SK-N-SH (cell line): Measurements from ENCODE around the gene CELSR1. TPM values are rescaled to one million over a fixed set of nuclear protein-coding genes. Genes with fewer than 3 reads are reported as not detected.

ENCODE experiments used
- CTCF ChIA-PET: fragments of 300-600, 350-600 bp; formaldehyde crosslinking; extraction: SDS; loops from one replicate; lab custom pipeline; 2021; lab: Yijun Ruan, JAX
- POLR2A ChIA-PET: fragments of 350-600 bp; sonication (Branson Sonifier 250); formaldehyde crosslinking; extraction: SDS; loops from one replicate; lab custom pipeline; 2020; ENCODE audit warnings: antibody characterized with exemption, inconsistent platforms; lab: Yijun Ruan, JAX
- DNase-seq: peaks from one replicate; pipeline ENCODE4 v3.0.0; 2012
- H2AFZ ChIP-seq: fragments of 200-600 bp; sonication (generic); 2 replicates; pipeline ENCODE4 v1.8.1; 2016; ENCODE audit warnings: antibody characterized with exemption, mild to moderate bottlenecking, low read depth
- H3F3A ChIP-seq: fragments of 200-600 bp; sonication (generic); replicated peaks from 2 replicates; pipeline ENCODE3; 2016; ENCODE audit warnings: antibody characterized with exemption, mild to moderate bottlenecking; ENCODE audit not compliant: insufficient read depth
- H3K27ac ChIP-seq, 2 experiments: fragments of 200-500 bp in 1 of 2; fragments of 200-600 bp in 1 of 2; sonication (Bioruptor generic) in 1 of 2; sonication (generic), shearing (Covaris generic) in 1 of 2; 2 replicates each; pipeline versions ENCODE4 v1.5.1 to v1.6.1; 2014 to 2016; ENCODE audit warnings: low read depth in 2 of 2, inconsistent platforms in 1 of 2, low read length in 1 of 2, mild to moderate bottlenecking in 1 of 2, mixed read lengths in 1 of 2
- H3K27me3 ChIP-seq: fragments of 200-600 bp; sonication (generic), shearing (Covaris generic); 2 replicates; pipeline ENCODE4 v1.6.1; 2016; ENCODE audit warnings: mixed run types; ENCODE audit not compliant: insufficient read depth
- H3K36me3 ChIP-seq, 2 experiments: fragments of 200-500 bp in 1 of 2; fragments of 200-600 bp in 1 of 2; sonication (Bioruptor generic) in 1 of 2; sonication (generic) in 1 of 2; replicated peaks in 1 of 2; 2 replicates each; pipeline versions ENCODE3 to v1.5.1; 2014 to 2016; ENCODE audit warnings: low read length in 1 of 2, mild to moderate bottlenecking in 1 of 2; ENCODE audit not compliant: insufficient read depth in 2 of 2, control insufficient read depth in 1 of 2
- H3K4me1 ChIP-seq, 2 experiments: fragments of 200-500 bp in 1 of 2; fragments of 200-600 bp in 1 of 2; sonication (Bioruptor generic) in 1 of 2; sonication (generic), shearing (Covaris generic) in 1 of 2; 2 replicates each; pipeline versions ENCODE4 v1.5.1 to v1.6.1; 2014 to 2016; ENCODE audit warnings: low read depth in 1 of 2, low read length in 1 of 2, mixed run types in 1 of 2; ENCODE audit not compliant: insufficient read depth in 2 of 2, control insufficient read depth in 1 of 2
- H3K4me2 ChIP-seq: fragments of 200-600 bp; sonication (generic), shearing (Covaris generic); 2 replicates; pipeline ENCODE4 v1.6.1; 2017; ENCODE audit warnings: mixed run types
- H3K4me3 ChIP-seq, 2 experiments: fragments of 200-500 bp in 1 of 2; fragments of 200-600 bp in 1 of 2; sonication (Bioruptor generic) in 1 of 2; sonication (generic), shearing (Covaris generic) in 1 of 2; 2 replicates each; pipeline versions ENCODE4 v1.5.1 to v1.8.1; 2014 to 2016; ENCODE audit warnings: low read depth in 2 of 2, inconsistent platforms in 1 of 2, low read length in 1 of 2, mild to moderate bottlenecking in 1 of 2, mixed read lengths in 1 of 2, moderate library complexity in 1 of 2
- H3K79me2 ChIP-seq: fragments of 200-600 bp; sonication (generic); 2 replicates; pipeline ENCODE4 v1.8.1; 2017; ENCODE audit warnings: mild to moderate bottlenecking; ENCODE audit not compliant: insufficient read depth
- H3K9ac ChIP-seq: fragments of 200-600 bp; sonication (generic); 2 replicates; pipeline ENCODE4 v1.6.1; 2017; ENCODE audit warnings: mixed run types
- H3K9me2 ChIP-seq: fragments of 200-600 bp; sonication (generic); 2 replicates; pipeline ENCODE4 v1.6.1; 2017; ENCODE audit warnings: mixed run types
- H3K9me3 ChIP-seq: fragments of 200-600 bp; sonication (generic); 2 replicates; pipeline ENCODE4 v1.6.1; 2017; ENCODE audit warnings: mixed run types, mild to moderate bottlenecking, moderate library complexity
- H4K20me1 ChIP-seq: fragments of 200-600 bp; sonication (generic); 2 replicates; pipeline ENCODE4 v1.6.1; 2017; ENCODE audit warnings: mild to moderate bottlenecking, mixed run types; ENCODE audit not compliant: insufficient read depth
- CTCF ChIP-seq: fragments of 200-600 bp; sonication (generic); IDR thresholded peaks from 2 replicates; pipeline ENCODE4 v1.6.1; 2017; ENCODE audit warnings: antibody characterized with exemption, mild to moderate bottlenecking, moderate library complexity
- EP300 ChIP-seq, 2 experiments: IDR thresholded peaks; 2 replicates each; pipeline versions ENCODE4 v1.4.0 to v1.6.1; 2012; ENCODE audit warnings: borderline replicate concordance in 1 of 2, low read depth in 1 of 2, low read length in 1 of 2
- EZH2phosphoT487 ChIP-seq: fragments of 200-600 bp; sonication (generic); IDR thresholded peaks from 2 replicates; pipeline ENCODE4 v1.6.1; 2017; ENCODE audit warnings: low read depth, mixed run types, mild to moderate bottlenecking, antibody characterized with exemption, moderate library complexity, borderline replicate concordance
- FOXJ3 ChIP-seq: sonication (generic); formaldehyde crosslinking; IDR thresholded peaks from 2 replicates; pipeline ENCODE4 v1.5.1; 2020; ENCODE audit warnings: mild to moderate bottlenecking, missing genetic modification reagents
- GATA2 ChIP-seq: sonication (generic); formaldehyde crosslinking; IDR thresholded peaks from 2 replicates; pipeline ENCODE4 v1.5.0; 2020; ENCODE audit warnings: mild to moderate bottlenecking, missing genetic modification reagents
- IRF3 ChIP-seq: fragments of 150-350 bp; IDR thresholded peaks from 2 replicates; pipeline ENCODE4 v1.6.1; 2016; ENCODE audit warnings: mild to moderate bottlenecking, low read depth, low read length
- JUND ChIP-seq: IDR thresholded peaks from 2 replicates; pipeline ENCODE4 v1.4.0; 2012
- MXI1 ChIP-seq: IDR thresholded peaks from 2 replicates; pipeline ENCODE4 v1.6.1; 2012; ENCODE audit warnings: mild to moderate bottlenecking, low read depth, low read length, improper control_type of control experiment
- NRF1 ChIP-seq: IDR thresholded peaks from 2 replicates; pipeline ENCODE4 v1.6.1; 2012; ENCODE audit warnings: low read depth, mild to moderate bottlenecking, low read length
- PBX3 ChIP-seq: IDR thresholded peaks from 2 replicates; pipeline ENCODE4; 2012
- POLR2AphosphoS5 ChIP-seq: IDR thresholded peaks from 2 replicates; pipeline ENCODE4 v1.6.1; 2012; ENCODE audit warnings: low read depth, low read length
- RAD21 ChIP-seq: IDR thresholded peaks from 2 replicates; pipeline ENCODE4 v1.6.1; 2012; ENCODE audit warnings: mild to moderate bottlenecking, low read length
- TAF1 ChIP-seq: IDR thresholded peaks from 2 replicates; pipeline ENCODE4 v1.6.1; 2012; ENCODE audit warnings: low read depth, mild to moderate bottlenecking, low read length, moderate library complexity, borderline replicate concordance
- TEAD4 ChIP-seq: IDR thresholded peaks from 2 replicates; pipeline ENCODE4 v1.4.0; 2012; ENCODE audit warnings: mild to moderate bottlenecking, borderline replicate concordance; ENCODE audit not compliant: insufficient read depth
- USF1 ChIP-seq: IDR thresholded peaks from 2 replicates; pipeline ENCODE4 v1.4.0; 2012; ENCODE audit warnings: low read depth, borderline replicate concordance
- YY1 ChIP-seq: IDR thresholded peaks from 2 replicates; pipeline ENCODE4 v1.4.0; 2012; ENCODE audit warnings: low read depth, mild to moderate bottlenecking
- WGBS: methylation state at CpG from one replicate; pipeline ENCODE4 v1.1.6; 2017; ENCODE audit warnings: low lambda C conversion rate; 5-methylcytosine and 5-hydroxymethylcytosine counted together
- polyA plus RNA-seq, 3 experiments: library from polyadenylated mRNA; depleted of rRNA; stranded (reverse); fragments of >200 nt; gene quantifications; 2 replicates each; pipeline ENCODE4 v1.2.3, GENCODE V29; 2012

The CELSR1 gene
- polyA plus RNA-seq, 1 of the 3 experiments (the other 2 are of a cell fraction) = 5.0 TPM

- Histone ChIP-seq H3K27me3 (no peaks in the 10 kb centered on the region), H3K9ac (no peak overlapping the region), H3F3A (no peaks in the 10 kb centered on the region), H3K27ac (no peak overlapping the region), H3K4me2 (no peak overlapping the region), H3K4me3 (no peak overlapping the region), H2AFZ (no peak overlapping the region), H3K36me3 (peaks cover 21 to 84% of the 10 kb centered on the region in 2 experiments), H4K20me1 (peaks cover 19% of the 10 kb centered on the region; the same call in 1 of the 2 replicates), H3K4me1 (no peaks in the 10 kb centered on the region), H3K9me2 (no peaks in the 10 kb centered on the region), H3K79me2 (peaks cover 14% of the 10 kb centered on the region; the same call in 1 of the 2 replicates), H3K9me3 (no peaks in the 10 kb centered on the region)
- DNase-seq = no peak
- WGBS = 89% methylated on average over 7 of the region's 7 CpGs
- POLR2A ChIA-PET = no interaction called here
- no peak for TF ChIP-seq USF1
- TF ChIP-seq POLR2AphosphoS5 = no peak
- TF ChIP-seq IRF3 = no peak
- no peak for TF ChIP-seq YY1
- no peak for TF ChIP-seq EZH2phosphoT487
- TF ChIP-seq RAD21 = no peak
- no peak for TF ChIP-seq PBX3
- TF ChIP-seq NRF1 = no peak
- TF ChIP-seq CTCF = no peak
- no peak for TF ChIP-seq MXI1
- TF ChIP-seq GATA2 = no peak
- no peak for TF ChIP-seq FOXJ3 (CRISPR knock-in tag)
- TF ChIP-seq TAF1 = no peak
- TF ChIP-seq TEAD4 = no peak
- no peak for TF ChIP-seq EP300 (IDR thresholded peaks at IDR 0.05; ENCODE audit: borderline replicate concordance in 1 of 2, low read depth in 1 of 2, low read length in 1 of 2)
- TF ChIP-seq JUND = no peak
- CTCF ChIA-PET = interaction anchor here (1.7 kb wide), 1 partner anchor 193 kb away, joined by 7 read pairs; no protein-coding TSS in a partner anchor
Measured at GRCh38 chr22:46350121-46350520, 187.3 kb downstream of the CELSR1 start.
